B cell (primary cell): ENCODE results near the gene FTH1.

Experiments used
- EZH2 ChIP-seq: IDR thresholded peaks from 2 replicates; pipeline ENCODE4 v1.6.1; 2012; ENCODE audit warnings: borderline replicate concordance, low read depth, mild to moderate bottlenecking, moderate library complexity, low read length; ENCODE audit not compliant: insufficient read depth, poor library complexity, severe bottlenecking
- TF ChIP-seq, protein P1 (sequence below): fragments of 200-600 bp; IDR thresholded peaks from one replicate; pipeline ENCODE4 v1.8.0; 2022; ENCODE audit warnings: antibody characterized with exemption, mild to moderate bottlenecking

DNA sequence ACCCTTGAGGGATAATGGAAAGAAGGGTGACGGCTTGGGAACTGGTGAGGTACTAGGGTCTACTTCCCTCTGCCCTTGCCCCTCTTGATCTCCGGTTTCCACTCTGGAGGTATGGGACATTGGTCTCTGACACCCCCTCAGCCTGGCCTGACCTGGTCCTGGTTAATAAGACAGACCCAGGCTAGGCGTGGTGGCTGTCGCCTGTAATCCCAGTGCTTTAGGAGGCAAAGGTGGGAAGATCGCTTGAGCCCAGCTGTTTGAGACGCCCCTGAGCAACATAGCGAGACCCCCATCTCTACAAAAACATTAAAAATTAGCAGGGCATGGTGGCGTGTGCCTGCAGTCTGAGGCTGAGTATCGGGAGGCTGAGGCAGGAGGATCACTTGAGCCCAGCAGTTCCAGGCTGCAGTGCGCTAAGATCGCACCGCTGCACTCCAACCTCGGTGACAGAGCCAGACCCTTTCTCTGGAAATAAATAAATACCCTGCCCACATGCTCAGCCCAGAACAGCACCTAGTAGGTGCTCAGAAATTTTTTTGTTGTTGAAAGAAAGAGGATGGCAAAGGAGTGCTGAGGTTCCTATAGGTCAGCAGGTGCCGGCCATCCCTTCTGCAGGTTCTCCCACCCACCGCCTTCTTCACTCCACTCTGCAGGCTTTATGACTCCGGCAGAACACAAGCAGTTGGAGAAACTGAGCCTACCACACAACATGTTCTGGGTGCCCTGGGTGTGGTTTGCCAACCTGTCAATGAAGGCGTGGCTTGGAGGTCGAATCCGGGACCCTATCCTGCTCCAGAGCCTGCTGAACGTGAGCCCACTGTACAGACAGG, 11.0 kb downstream of the FTH1 start:
- TF ChIP-seq EZH2 = no peak
- TF ChIP-seq, protein P1, sequence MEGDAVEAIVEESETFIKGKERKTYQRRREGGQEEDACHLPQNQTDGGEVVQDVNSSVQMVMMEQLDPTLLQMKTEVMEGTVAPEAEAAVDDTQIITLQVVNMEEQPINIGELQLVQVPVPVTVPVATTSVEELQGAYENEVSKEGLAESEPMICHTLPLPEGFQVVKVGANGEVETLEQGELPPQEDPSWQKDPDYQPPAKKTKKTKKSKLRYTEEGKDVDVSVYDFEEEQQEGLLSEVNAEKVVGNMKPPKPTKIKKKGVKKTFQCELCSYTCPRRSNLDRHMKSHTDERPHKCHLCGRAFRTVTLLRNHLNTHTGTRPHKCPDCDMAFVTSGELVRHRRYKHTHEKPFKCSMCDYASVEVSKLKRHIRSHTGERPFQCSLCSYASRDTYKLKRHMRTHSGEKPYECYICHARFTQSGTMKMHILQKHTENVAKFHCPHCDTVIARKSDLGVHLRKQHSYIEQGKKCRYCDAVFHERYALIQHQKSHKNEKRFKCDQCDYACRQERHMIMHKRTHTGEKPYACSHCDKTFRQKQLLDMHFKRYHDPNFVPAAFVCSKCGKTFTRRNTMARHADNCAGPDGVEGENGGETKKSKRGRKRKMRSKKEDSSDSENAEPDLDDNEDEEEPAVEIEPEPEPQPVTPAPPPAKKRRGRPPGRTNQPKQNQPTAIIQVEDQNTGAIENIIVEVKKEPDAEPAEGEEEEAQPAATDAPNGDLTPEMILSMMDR = no peak
